HG03442 (cell line): ENCODE measurements around the gene IQCE.
A peak's percentile ranks its signal among the peaks of the same experiment; 100 is the strongest.

Source experiments
- ATAC-seq: cut with Tn5 transposase; IDR thresholded peaks from one replicate; pipeline ENCODE4 v1.9.1; 2021; ENCODE audit warnings: mild to moderate bottlenecking, moderate library complexity; ENCODE audit not compliant: unreplicated experiment

Gene IQCE

GRCh38 chr7:2558629-2559282 is at the start of gene IQCE:
TSS of gene IQCE (plus strand) at chr7:2558979. CDS start at chr7:2559182, 203 bp downstream.
- peak; percentile 51 for ATAC-seq

- ATAC-seq: no peak
Observed at GRCh38 chr7:2509298-2509906, 49.4 kb upstream of the IQCE start.

GRCh38 chr7:2510130-2510776 is 48.5 kb upstream of the IQCE start:
- ATAC-seq: no peak

- no peak for ATAC-seq
Observed at GRCh38 chr7:2510909-2511768, 47.6 kb upstream of the IQCE start.

- no peak for ATAC-seq
Observed at GRCh38 chr7:2511769-2512168, 47.0 kb upstream of the IQCE start.

GRCh38 chr7:2512179-2512661 is 46.6 kb upstream of the IQCE start:
- no peak for ATAC-seq

GRCh38 chr7:2512713-2513112 is 46.1 kb upstream of the IQCE start:
- ATAC-seq: no peak

- ATAC-seq: no peak
Observed at GRCh38 chr7:2513702-2514101, 45.1 kb upstream of the IQCE start.

GRCh38 chr7:2514473-2515423 is 44.0 kb upstream of the IQCE start:
- ATAC-seq: no peak

- no peak for ATAC-seq
Observed at GRCh38 chr7:2515424-2516193, 43.2 kb upstream of the IQCE start.

GRCh38 chr7:2516194-2516555 is 42.6 kb upstream of the IQCE start:
- ATAC-seq: no peak

- no peak for ATAC-seq
Observed at GRCh38 chr7:2517026-2517425, 41.8 kb upstream of the IQCE start.

- ATAC-seq: no peak
Observed at GRCh38 chr7:2517678-2518507, 40.9 kb upstream of the IQCE start.

- no peak for ATAC-seq
Observed at GRCh38 chr7:2518737-2519118, 40.1 kb upstream of the IQCE start.

- peak; percentile 77 for ATAC-seq
Observed at GRCh38 chr7:2519119-2519930, 39.5 kb upstream of the IQCE start, which contains the start of gene LFNG. TSS of gene LFNG (plus strand) at chr7:2519774. CDS start at chr7:2519862, 88 bp downstream.

GRCh38 chr7:2520131-2520760 is 38.5 kb upstream of the IQCE start:
- no peak for ATAC-seq

GRCh38 chr7:2520761-2521290 is 38.0 kb upstream of the IQCE start:
- ATAC-seq: no peak
